HepG2 (cell line): ENCODE data around the gene LITAFD. TPM values are rescaled to one million over a fixed set of nuclear protein-coding genes. Genes with fewer than 3 reads are reported as not detected.

ENCODE experiments used
- ATAC-seq: fragments of 200-7000 bp; cut with Tn5 transposase; 3 replicates; pipeline ENCODE4 v1.9.1; 2020; ENCODE audit warnings: mild to moderate bottlenecking, moderate library complexity
- BruUV-seq: library from RNA; stranded (reverse); fragments of 400-500 nt; replicated peaks from 2 replicates; lab custom pipeline; 2021; lab: Mats Ljungman, UMichigan
- CTCF ChIA-PET: fragments of 300-600 bp; formaldehyde crosslinking; extraction: SDS; loops from one replicate; lab custom pipeline; 2021; ENCODE audit warnings: low total read pairs, inconsistent platforms, low intra/inter-chr PET ratio; lab: Yijun Ruan, JAX
- POLR2A ChIA-PET: fragments of 350-600 bp; sonication (Branson Sonifier 250); formaldehyde crosslinking; loops from one replicate; lab custom pipeline; 2020; ENCODE audit warnings: antibody characterized with exemption, inconsistent platforms; lab: Yijun Ruan, JAX
- DNase-seq: peaks from one replicate; pipeline ENCODE4 v3.0.0-alpha.2; 2015; ENCODE audit warnings: low spot score
- FAIRE-seq: peaks from 3 replicates; lab custom pipeline; 2011; peaks lifted over from hg19 to GRCh38; lab: Jason Lieb, UNC
- H2AFZ ChIP-seq: one replicate; pipeline ENCODE4 v1.6.1; 2011; ENCODE audit warnings: low read length, inconsistent platforms
- H3K27ac ChIP-seq: fragments of 300-600 bp; 3 replicates; pipeline ENCODE4 v1.8.0; 2011; ENCODE audit warnings: mixed run types, mild to moderate bottlenecking, mixed read lengths, low read length, inconsistent platforms; ENCODE audit not compliant: insufficient read depth; ENCODE audit errors: extremely low read length
- H3K27me3 ChIP-seq, 2 experiments: fragments of 200-600 bp in 1 of 2; 2 replicates in 1 of 2; 3 replicates in 1 of 2; pipeline versions ENCODE4 v1.6.0 to v1.8.0; 2011; ENCODE audit warnings: low read length in 2 of 2, mild to moderate bottlenecking in 2 of 2, moderate library complexity in 2 of 2, inconsistent platforms in 1 of 2; ENCODE audit not compliant: insufficient read depth in 2 of 2, control insufficient read depth in 1 of 2
- H3K36me3 ChIP-seq, 2 experiments: fragments of 200-600 bp in 1 of 2; replicated peaks in 1 of 2; 2 replicates in 1 of 2; 3 replicates in 1 of 2; pipeline versions ENCODE4 v1.5.1 to v1.8.0; 2011; ENCODE audit warnings: low read length in 2 of 2, inconsistent platforms in 1 of 2; ENCODE audit not compliant: insufficient read depth in 2 of 2, control insufficient read depth in 1 of 2
- H3K4me1 ChIP-seq: 2 replicates; pipeline ENCODE4 v1.5.1; 2012; ENCODE audit warnings: low read length, inconsistent platforms; ENCODE audit not compliant: insufficient read depth
- H3K4me2 ChIP-seq: 2 replicates; pipeline ENCODE4 v1.6.0; 2011; ENCODE audit warnings: low read depth, low read length, inconsistent platforms
- H3K4me3 ChIP-seq, 3 experiments: fragments of 200-600 bp in 1 of 3; sonication (generic), shearing (Covaris generic) in 1 of 3; replicated peaks in 1 of 3; 2 replicates each; pipeline ENCODE4 v1.5.1; 2011 to 2016; ENCODE audit warnings: low read length in 3 of 3, inconsistent platforms in 2 of 3, low read depth in 2 of 3, mild to moderate bottlenecking in 2 of 3, control low read depth in 1 of 3, mixed read lengths in 1 of 3; ENCODE audit not compliant: insufficient read depth in 1 of 3
- H3K79me2 ChIP-seq: one replicate; pipeline ENCODE4 v1.6.1; 2011; ENCODE audit warnings: low read length, inconsistent platforms; ENCODE audit not compliant: insufficient read depth
- H3K9ac ChIP-seq: 2 replicates; pipeline ENCODE4 v1.6.0; 2011; ENCODE audit warnings: mild to moderate bottlenecking, low read depth, low read length, inconsistent platforms; ENCODE audit not compliant: insufficient read depth
- H3K9me3 ChIP-seq: 2 replicates; pipeline ENCODE4 v1.5.1; 2012; ENCODE audit warnings: mild to moderate bottlenecking, low read length
- H4K20me1 ChIP-seq: 2 replicates; pipeline ENCODE4 v1.6.0; 2011; ENCODE audit warnings: inconsistent platforms, mild to moderate bottlenecking, low read length, moderate library complexity; ENCODE audit not compliant: insufficient read depth
- ADNP ChIP-seq: sonication (generic); formaldehyde crosslinking; IDR thresholded peaks from 2 replicates; pipeline ENCODE4 v1.4.0; 2020; ENCODE audit warnings: missing genetic modification reagents
- FOXC1 ChIP-seq: sonication (generic); formaldehyde crosslinking; IDR thresholded peaks from 2 replicates; pipeline ENCODE4 v1.8.0; 2022; ENCODE audit warnings: mild to moderate bottlenecking, missing genetic modification reagents, borderline replicate concordance
- HNRNPK ChIP-seq: fragments of 200-400 bp; formaldehyde crosslinking; IDR thresholded peaks from 2 replicates; pipeline ENCODE4 v1.6.1; 2018; ENCODE audit warnings: low read length, low read depth, moderate library complexity, mild to moderate bottlenecking; ENCODE audit not compliant: poor library complexity, severe bottlenecking
- MYC ChIP-seq: sonication (generic); formaldehyde crosslinking; IDR thresholded peaks from 2 replicates; pipeline ENCODE4 v1.9.0; 2021; ENCODE audit warnings: missing genetic modification reagents, borderline replicate concordance
- ZNF207 ChIP-seq: fragments of 450-650 bp; IDR thresholded peaks from 2 replicates; pipeline ENCODE4 v1.6.1; 2016; ENCODE audit warnings: antibody characterized with exemption, borderline replicate concordance
- ZNF230 ChIP-seq: sonication (generic); formaldehyde crosslinking; IDR thresholded peaks from 2 replicates; pipeline ENCODE4 v1.4.0; 2020; ENCODE audit warnings: mild to moderate bottlenecking, missing genetic modification reagents
- ZNF720 ChIP-seq: sonication (generic); formaldehyde crosslinking; IDR thresholded peaks from 2 replicates; pipeline ENCODE4 v1.4.0; 2020; ENCODE audit warnings: missing genetic modification reagents
- ZNF746 ChIP-seq: sonication (generic); formaldehyde crosslinking; IDR thresholded peaks from 2 replicates; pipeline ENCODE4 v1.8.0; 2022; ENCODE audit warnings: mild to moderate bottlenecking, missing genetic modification reagents
- WGBS: methylation state at CpG from one replicate; pipeline ENCODE4 v1.1.6; 2017; ENCODE audit warnings: low lambda C conversion rate; 5-methylcytosine and 5-hydroxymethylcytosine counted together
- in situ Hi-C: cut with HindIII; loops from 2 replicates; pipeline ENCODE4 v1.10.0; 2017; ENCODE audit warnings: low pct_unique_long_range_greater_than_20kb; ENCODE audit not compliant: extremely low pct_ligation_motif_present
- intact Hi-C: fragments of 100-400 bp; cut with micrococcal nuclease; formaldehyde crosslinking; loops from one replicate; pipeline ENCODE4 v1.10.0; 2022; ENCODE audit not compliant: unreplicated experiment
- polyA plus RNA-seq, 8 experiments: library from polyadenylated mRNA; depleted of rRNA in 3 of 8; stranded (reverse) in 7 of 8; unstranded in 1 of 8; fragments of >200 nt; fragmentation: Illumina TruSeq in 4 of 8; extraction: Trizol in 4 of 8; gene quantifications; 2 replicates each; pipeline versions ENCODE4 v1.2.1 to v1.2.3, GENCODE V29; 2011 to 2016; ENCODE audit warnings: low read depth in 4 of 8, missing spikeins in 1 of 8, mixed read lengths in 1 of 8; ENCODE audit not compliant: insufficient read depth in 1 of 8
- total RNA-seq, 5 experiments: library from RNA; depleted of rRNA; stranded (reverse); fragments of >200 nt; fragmentation: Illumina TruSeq; extraction: Trizol; gene quantifications; 2 replicates each; pipeline ENCODE4 v1.2.3, GENCODE V29; 2016; ENCODE audit warnings: low read depth in 1 of 5
- TF ChIP-seq, protein P1 (sequence below): sonication (generic); formaldehyde crosslinking; IDR thresholded peaks from 2 replicates; pipeline ENCODE4 v1.4.0; 2020; ENCODE audit warnings: missing genetic modification reagents
- TF ChIP-seq, protein P2 (sequence below): IDR thresholded peaks from 2 replicates; pipeline ENCODE4 v1.6.1; 2016; ENCODE audit warnings: missing compliant biosample characterization, missing genetic modification reagents, borderline replicate concordance
- TF ChIP-seq, protein P3 (sequence below): sonication (generic); formaldehyde crosslinking; conservative IDR thresholded peaks from 2 replicates; pipeline ENCODE4 v1.8.0; 2022; ENCODE audit warnings: missing genetic modification reagents
- TF ChIP-seq, protein P4 (sequence below): sonication (generic); formaldehyde crosslinking; IDR thresholded peaks from 2 replicates; pipeline ENCODE4 v1.4.0; 2020; ENCODE audit warnings: mild to moderate bottlenecking, low read depth, missing genetic modification reagents
- TF ChIP-seq, protein P5 (sequence below): sonication (generic); formaldehyde crosslinking; IDR thresholded peaks from 2 replicates; pipeline ENCODE4 v1.4.0; 2020; ENCODE audit warnings: missing genetic modification reagents

LITAFD gene
- total and polyA plus RNA-seq, 2 of the 13 experiments (the other 11 are each of a cell fraction or from before 2014, with no cell fraction given), result not detected

DNA sequence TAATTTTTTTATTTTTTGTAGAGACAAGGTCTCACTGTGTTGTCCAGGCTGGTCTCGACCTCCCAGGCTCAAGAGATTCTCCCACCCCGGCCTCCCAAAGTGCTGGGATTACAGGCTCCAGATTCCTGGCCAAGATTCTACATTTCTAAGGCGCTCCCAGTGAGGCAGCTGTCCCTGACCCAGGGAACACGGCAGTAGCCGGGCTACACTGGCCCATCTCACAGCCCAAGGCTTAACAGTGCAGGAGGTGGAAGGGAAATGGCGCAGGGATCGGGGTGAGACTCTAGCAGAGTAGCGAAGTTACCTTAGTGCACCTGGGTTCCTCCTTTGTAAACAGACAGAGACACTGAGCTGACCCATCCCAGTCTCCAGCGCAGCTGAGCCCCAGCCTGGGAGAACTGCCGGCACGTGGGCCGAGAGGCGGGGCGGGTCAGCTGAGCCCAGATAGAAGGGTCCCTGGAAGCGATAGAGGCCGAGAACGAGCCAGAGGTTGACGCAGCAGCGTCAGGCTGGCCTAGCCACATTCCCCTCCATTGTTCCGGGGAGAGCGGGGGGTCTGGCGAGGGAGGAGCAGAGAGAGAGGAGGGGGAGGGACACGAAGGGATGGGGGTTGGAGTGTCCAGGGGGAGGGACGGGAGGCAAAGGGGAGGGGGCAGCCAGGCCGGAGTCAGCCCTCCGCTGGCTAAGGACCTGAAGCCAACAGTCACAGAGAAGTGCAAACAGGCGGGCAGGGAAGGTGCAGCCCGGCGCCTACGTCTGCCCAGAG, 15.8 kb upstream of the LITAFD start:
- H3K9ac ChIP-seq, result peak overlapping the region; percentile 86
- 0 out of 2 replicates have a peak, but pooled peaks have one; percentile 38 for TF ChIP-seq ZNF230 (CRISPR knock-in tag)
- TF ChIP-seq ZNF746 (CRISPR knock-in tag), result peak; percentile 93
- TF ChIP-seq, protein P1, sequence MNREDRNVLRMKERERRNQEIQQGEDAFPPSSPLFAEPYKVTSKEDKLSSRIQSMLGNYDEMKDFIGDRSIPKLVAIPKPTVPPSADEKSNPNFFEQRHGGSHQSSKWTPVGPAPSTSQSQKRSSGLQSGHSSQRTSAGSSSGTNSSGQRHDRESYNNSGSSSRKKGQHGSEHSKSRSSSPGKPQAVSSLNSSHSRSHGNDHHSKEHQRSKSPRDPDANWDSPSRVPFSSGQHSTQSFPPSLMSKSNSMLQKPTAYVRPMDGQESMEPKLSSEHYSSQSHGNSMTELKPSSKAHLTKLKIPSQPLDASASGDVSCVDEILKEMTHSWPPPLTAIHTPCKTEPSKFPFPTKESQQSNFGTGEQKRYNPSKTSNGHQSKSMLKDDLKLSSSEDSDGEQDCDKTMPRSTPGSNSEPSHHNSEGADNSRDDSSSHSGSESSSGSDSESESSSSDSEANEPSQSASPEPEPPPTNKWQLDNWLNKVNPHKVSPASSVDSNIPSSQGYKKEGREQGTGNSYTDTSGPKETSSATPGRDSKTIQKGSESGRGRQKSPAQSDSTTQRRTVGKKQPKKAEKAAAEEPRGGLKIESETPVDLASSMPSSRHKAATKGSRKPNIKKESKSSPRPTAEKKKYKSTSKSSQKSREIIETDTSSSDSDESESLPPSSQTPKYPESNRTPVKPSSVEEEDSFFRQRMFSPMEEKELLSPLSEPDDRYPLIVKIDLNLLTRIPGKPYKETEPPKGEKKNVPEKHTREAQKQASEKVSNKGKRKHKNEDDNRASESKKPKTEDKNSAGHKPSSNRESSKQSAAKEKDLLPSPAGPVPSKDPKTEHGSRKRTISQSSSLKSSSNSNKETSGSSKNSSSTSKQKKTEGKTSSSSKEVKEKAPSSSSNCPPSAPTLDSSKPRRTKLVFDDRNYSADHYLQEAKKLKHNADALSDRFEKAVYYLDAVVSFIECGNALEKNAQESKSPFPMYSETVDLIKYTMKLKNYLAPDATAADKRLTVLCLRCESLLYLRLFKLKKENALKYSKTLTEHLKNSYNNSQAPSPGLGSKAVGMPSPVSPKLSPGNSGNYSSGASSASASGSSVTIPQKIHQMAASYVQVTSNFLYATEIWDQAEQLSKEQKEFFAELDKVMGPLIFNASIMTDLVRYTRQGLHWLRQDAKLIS (CRISPR knock-in tag), result no peak
- TF ChIP-seq HNRNPK, result peak; percentile 90
- TF ChIP-seq ZNF207, result no peak
- no peak for TF ChIP-seq ADNP
- TF ChIP-seq, protein P2, sequence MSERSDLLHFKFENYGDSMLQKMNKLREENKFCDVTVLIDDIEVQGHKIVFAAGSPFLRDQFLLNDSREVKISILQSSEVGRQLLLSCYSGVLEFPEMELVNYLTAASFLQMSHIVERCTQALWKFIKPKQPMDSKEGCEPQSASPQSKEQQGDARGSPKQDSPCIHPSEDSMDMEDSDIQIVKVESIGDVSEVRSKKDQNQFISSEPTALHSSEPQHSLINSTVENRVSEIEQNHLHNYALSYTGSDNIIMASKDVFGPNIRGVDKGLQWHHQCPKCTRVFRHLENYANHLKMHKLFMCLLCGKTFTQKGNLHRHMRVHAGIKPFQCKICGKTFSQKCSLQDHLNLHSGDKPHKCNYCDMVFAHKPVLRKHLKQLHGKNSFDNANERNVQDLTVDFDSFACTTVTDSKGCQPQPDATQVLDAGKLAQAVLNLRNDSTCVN (CRISPR knock-in tag), result peak; percentile 62
- TF ChIP-seq MYC, result peak; percentile 89; the same call in 1 of the 2 replicates
- TF ChIP-seq, protein P3, sequence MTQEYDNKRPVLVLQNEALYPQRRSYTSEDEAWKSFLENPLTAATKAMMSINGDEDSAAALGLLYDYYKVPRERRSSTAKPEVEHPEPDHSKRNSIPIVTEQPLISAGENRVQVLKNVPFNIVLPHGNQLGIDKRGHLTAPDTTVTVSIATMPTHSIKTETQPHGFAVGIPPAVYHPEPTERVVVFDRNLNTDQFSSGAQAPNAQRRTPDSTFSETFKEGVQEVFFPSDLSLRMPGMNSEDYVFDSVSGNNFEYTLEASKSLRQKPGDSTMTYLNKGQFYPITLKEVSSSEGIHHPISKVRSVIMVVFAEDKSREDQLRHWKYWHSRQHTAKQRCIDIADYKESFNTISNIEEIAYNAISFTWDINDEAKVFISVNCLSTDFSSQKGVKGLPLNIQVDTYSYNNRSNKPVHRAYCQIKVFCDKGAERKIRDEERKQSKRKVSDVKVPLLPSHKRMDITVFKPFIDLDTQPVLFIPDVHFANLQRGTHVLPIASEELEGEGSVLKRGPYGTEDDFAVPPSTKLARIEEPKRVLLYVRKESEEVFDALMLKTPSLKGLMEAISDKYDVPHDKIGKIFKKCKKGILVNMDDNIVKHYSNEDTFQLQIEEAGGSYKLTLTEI (CRISPR knock-in tag), result no peak
- TF ChIP-seq, protein P4, sequence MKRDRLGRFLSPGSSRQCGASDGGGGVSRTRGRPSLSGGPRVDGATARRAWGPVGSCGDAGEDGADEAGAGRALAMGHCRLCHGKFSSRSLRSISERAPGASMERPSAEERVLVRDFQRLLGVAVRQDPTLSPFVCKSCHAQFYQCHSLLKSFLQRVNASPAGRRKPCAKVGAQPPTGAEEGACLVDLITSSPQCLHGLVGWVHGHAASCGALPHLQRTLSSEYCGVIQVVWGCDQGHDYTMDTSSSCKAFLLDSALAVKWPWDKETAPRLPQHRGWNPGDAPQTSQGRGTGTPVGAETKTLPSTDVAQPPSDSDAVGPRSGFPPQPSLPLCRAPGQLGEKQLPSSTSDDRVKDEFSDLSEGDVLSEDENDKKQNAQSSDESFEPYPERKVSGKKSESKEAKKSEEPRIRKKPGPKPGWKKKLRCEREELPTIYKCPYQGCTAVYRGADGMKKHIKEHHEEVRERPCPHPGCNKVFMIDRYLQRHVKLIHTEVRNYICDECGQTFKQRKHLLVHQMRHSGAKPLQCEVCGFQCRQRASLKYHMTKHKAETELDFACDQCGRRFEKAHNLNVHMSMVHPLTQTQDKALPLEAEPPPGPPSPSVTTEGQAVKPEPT (CRISPR knock-in tag), result no peak
- TF ChIP-seq, protein P5, sequence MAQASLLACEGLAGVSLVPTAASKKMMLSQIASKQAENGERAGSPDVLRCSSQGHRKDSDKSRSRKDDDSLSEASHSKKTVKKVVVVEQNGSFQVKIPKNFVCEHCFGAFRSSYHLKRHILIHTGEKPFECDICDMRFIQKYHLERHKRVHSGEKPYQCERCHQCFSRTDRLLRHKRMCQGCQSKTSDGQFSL (CRISPR knock-in tag), result no peak
- TF ChIP-seq ZNF720 (CRISPR knock-in tag), result no peak; the same call in 1 of the 2 replicates
- no peak; the same call in 1 of the 2 replicates for TF ChIP-seq FOXC1 (CRISPR knock-in tag)

More for the DNA sequence above, 15.8 kb upstream of the LITAFD start:
- H3K27me3 ChIP-seq, result no peaks in the 10 kb centered on the region; a peak in 1 of 5 replicates
- H3K4me1 ChIP-seq, result peaks cover 75% of the 10 kb centered on the region
- peak overlapping the region; percentile 95 for H3K27ac ChIP-seq
- H3K79me2 ChIP-seq, result peaks cover 70% of the 10 kb centered on the region
- H3K4me3 ChIP-seq, result peak overlapping the region; percentile 82 to 97 (median 87)
- peak overlapping the region; percentile 91 for H3K4me2 ChIP-seq
- no TSS peak for BruUV-seq
- H3K9me3 ChIP-seq, result no peaks in the 10 kb centered on the region
- peak; percentile 88 for DNase-seq
- H2AFZ ChIP-seq, result no peak overlapping the region
- FAIRE-seq, result peak; percentile 60
- 13% methylated on average over 30 of the region's 30 CpGs for WGBS
- H4K20me1 ChIP-seq, result peaks cover 40% of the 10 kb centered on the region; the same call in 1 of the 2 replicates
- POLR2A ChIA-PET, result interaction anchor here (0.7 to 10.4 kb wide), 4 partner anchors 13 to 225 kb away, joined by 4 to 235 read pairs (median 56); partner anchors contain the start of genes HAPSTR1 and LITAFD
- intact Hi-C loops, result loop anchor here (2.0 to 5.0 kb wide), 2 partner anchors 16 to 226 kb away; partner anchors contain the start of gene HAPSTR1
- in situ Hi-C loops, result no loop called here
- CTCF ChIA-PET, result no interaction called here
- ATAC-seq, result peak; percentile 4
- H3K36me3 ChIP-seq, result no peaks in the 10 kb centered on the region
